Breast epithelium (tissue), 4 donors: ENCODE data around the gene VPS33B. TPM values are rescaled to one million over a fixed set of nuclear protein-coding genes. Genes with fewer than 3 reads are reported as not detected.

ENCODE experiments used
- DNase-seq, 2 donors: peaks; one replicate each; pipeline ENCODE4 v3.0.0-alpha.2; 2019; ENCODE audit warnings: low spot score in 2 of 2
- H3K27ac ChIP-seq, 2 donors: fragments of 200-600 bp; sonication (generic) in 1 of 2; one replicate each; pipeline ENCODE4 v1.5.1; 2016 to 2019; ENCODE audit warnings: mild to moderate bottlenecking in 1 of 2
- H3K27me3 ChIP-seq, 2 donors: fragments of 200-600 bp; sonication (generic) in 1 of 2; one replicate each; pipeline versions ENCODE4 v1.5.1 to v1.6.0; 2017 to 2019; ENCODE audit warnings: control low read depth in 1 of 2, mild to moderate bottlenecking in 1 of 2
- H3K36me3 ChIP-seq: fragments of 200-600 bp; one replicate; pipeline ENCODE4 v1.5.1; 2019
- H3K4me1 ChIP-seq, 2 donors: fragments of 200-600 bp; sonication (generic); one replicate each; pipeline ENCODE4 v1.5.1; 2016 to 2019; ENCODE audit warnings: control low read depth in 1 of 2
- H3K4me3 ChIP-seq, 3 donors: fragments of 200-600 bp; sonication (generic); 1 replicate in 2 of 3; 2 replicates in 1 of 3; pipeline ENCODE4 v1.5.1; 2016 to 2019; ENCODE audit warnings: mild to moderate bottlenecking in 3 of 3, moderate library complexity in 2 of 3
- H3K9me3 ChIP-seq, 2 donors: fragments of 200-600 bp; sonication (generic) in 1 of 2; one replicate each; pipeline ENCODE4 v1.5.1; 2016 to 2019; ENCODE audit warnings: control low read depth in 1 of 2
- POLR2A ChIP-seq: fragments of 450-650 bp; IDR thresholded peaks from one replicate; pipeline ENCODE4 v1.6.1; 2016; ENCODE audit warnings: antibody characterized with exemption, mild to moderate bottlenecking, moderate library complexity
- POLR2AphosphoS5 ChIP-seq, 3 donors: sonication (generic); formaldehyde crosslinking; IDR thresholded peaks; one replicate each; pipeline ENCODE4 v1.6.1; 2017; ENCODE audit warnings: antibody characterized with exemption in 3 of 3
- intact Hi-C: fragments of 100-400 bp; cut with DNase I; formaldehyde crosslinking; loops from one replicate; pipeline ENCODE4 v1.15.1; 2023; ENCODE audit warnings: low total_unique reads
- total RNA-seq, 3 donors: library from RNA; depleted of rRNA; stranded (reverse); fragments of >200 nt; gene quantifications; one replicate each; pipeline ENCODE4 v1.1.0, GENCODE V29; 2016
- TF ChIP-seq, protein P1 (sequence below), 3 donors: fragments of 450-650 bp; IDR thresholded peaks; one replicate each; pipeline ENCODE4 v1.5.1; 2016 to 2017; ENCODE audit warnings: antibody characterized with exemption in 3 of 3, mild to moderate bottlenecking in 3 of 3, moderate library complexity in 3 of 3

VPS33B gene
- total RNA-seq, 3 donors from 2014 or later: 8.8 to 10.7 (median 9.0) TPM

- intact Hi-C loops: no loop called here
- Histone ChIP-seq H3K9me3 (no peaks in the 10 kb centered on the region), H3K36me3 (peaks cover 6% of the 10 kb centered on the region), H3K4me3 (peak within 1 kb of the TSS; percentile 70 to 96 (median 87)), H3K4me1 (no peaks in the 10 kb centered on the region), H3K27ac (peak within 1 kb of the TSS; percentile 89 to 91), H3K27me3 (no peaks in the 10 kb centered on the region)
- peak; percentile 98 for DNase-seq
- TF ChIP-seq POLR2AphosphoS5 (IDR thresholded peaks at IDR 0.05): peak; percentile 82 to 91 (median 85)
- peak; percentile 52 for TF ChIP-seq POLR2A
- TF ChIP-seq, protein P1, sequence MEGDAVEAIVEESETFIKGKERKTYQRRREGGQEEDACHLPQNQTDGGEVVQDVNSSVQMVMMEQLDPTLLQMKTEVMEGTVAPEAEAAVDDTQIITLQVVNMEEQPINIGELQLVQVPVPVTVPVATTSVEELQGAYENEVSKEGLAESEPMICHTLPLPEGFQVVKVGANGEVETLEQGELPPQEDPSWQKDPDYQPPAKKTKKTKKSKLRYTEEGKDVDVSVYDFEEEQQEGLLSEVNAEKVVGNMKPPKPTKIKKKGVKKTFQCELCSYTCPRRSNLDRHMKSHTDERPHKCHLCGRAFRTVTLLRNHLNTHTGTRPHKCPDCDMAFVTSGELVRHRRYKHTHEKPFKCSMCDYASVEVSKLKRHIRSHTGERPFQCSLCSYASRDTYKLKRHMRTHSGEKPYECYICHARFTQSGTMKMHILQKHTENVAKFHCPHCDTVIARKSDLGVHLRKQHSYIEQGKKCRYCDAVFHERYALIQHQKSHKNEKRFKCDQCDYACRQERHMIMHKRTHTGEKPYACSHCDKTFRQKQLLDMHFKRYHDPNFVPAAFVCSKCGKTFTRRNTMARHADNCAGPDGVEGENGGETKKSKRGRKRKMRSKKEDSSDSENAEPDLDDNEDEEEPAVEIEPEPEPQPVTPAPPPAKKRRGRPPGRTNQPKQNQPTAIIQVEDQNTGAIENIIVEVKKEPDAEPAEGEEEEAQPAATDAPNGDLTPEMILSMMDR (IDR thresholded peaks at IDR 0.05): no peak
Measured at GRCh38 chr15:90994417-90995311, 27.7 kb downstream of the VPS33B start, which contains the start of gene PRC1. Gene PRC1, minus strand, starts transcription at chr15:90994535. Its CDS starts 118 bp downstream, at chr15:90994417.

DNA sequence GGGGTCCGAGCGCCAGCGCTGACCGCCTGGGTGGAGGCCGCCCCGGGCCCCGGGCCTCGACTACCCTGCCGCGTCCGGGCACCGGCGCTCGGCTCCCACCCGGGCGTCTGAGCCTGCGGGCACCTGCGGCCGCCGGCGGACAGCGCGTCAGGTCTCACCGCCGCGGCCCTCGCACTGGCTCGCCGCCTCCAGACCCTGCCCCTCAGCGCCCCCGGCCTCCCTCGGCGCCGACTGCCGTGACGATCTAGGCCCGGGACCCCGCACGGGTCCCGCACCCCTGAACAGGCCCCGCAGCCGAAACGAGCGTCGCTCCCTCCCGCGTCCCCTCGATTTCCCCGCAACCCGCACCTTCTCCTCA, 28.4 kb downstream of the VPS33B start:
- no peak for DNase-seq
- Histone ChIP-seq H3K36me3 (peaks cover 6% of the 10 kb centered on the region), H3K27ac (peak overlapping the region; percentile 89 to 91), H3K9me3 (no peaks in the 10 kb centered on the region), H3K4me3 (peak overlapping the region; percentile 70 to 96 (median 87)), H3K4me1 (no peaks in the 10 kb centered on the region), H3K27me3 (no peaks in the 10 kb centered on the region)
- intact Hi-C loops: no loop called here
- TF ChIP-seq, protein P1 (IDR thresholded peaks at IDR 0.05): no peak
- TF ChIP-seq POLR2AphosphoS5 (IDR thresholded peaks at IDR 0.05): no peak
- no peak for TF ChIP-seq POLR2A

GRCh38 chr15:90991587-90992285, 30.7 kb downstream of the VPS33B start:
- H3K27ac ChIP-seq: no peak overlapping the region
- intact Hi-C loops: no loop called here
- H3K9me3 ChIP-seq: no peaks in the 10 kb centered on the region
- no peaks in the 10 kb centered on the region for H3K4me1 ChIP-seq
- H3K4me3 ChIP-seq: no peak overlapping the region
- no peak for DNase-seq
- no peaks in the 10 kb centered on the region for H3K27me3 ChIP-seq
- no peaks in the 10 kb centered on the region for H3K36me3 ChIP-seq
- TF ChIP-seq POLR2AphosphoS5 (IDR thresholded peaks at IDR 0.05) (no peak), POLR2A (no peak)
- TF ChIP-seq, protein P1 (IDR thresholded peaks at IDR 0.05): no peak

- DNase-seq: no peak
- Histone ChIP-seq H3K9me3 (no peaks in the 10 kb centered on the region), H3K27me3 (no peaks in the 10 kb centered on the region), H3K4me1 (no peaks in the 10 kb centered on the region), H3K27ac (no peak overlapping the region), H3K4me3 (no peak overlapping the region), H3K36me3 (no peaks in the 10 kb centered on the region)
- TF ChIP-seq POLR2AphosphoS5 (IDR thresholded peaks at IDR 0.05): no peak
- no peak for TF ChIP-seq POLR2A
- TF ChIP-seq, protein P1 (IDR thresholded peaks at IDR 0.05): no peak
- intact Hi-C loops: no loop called here
Measured at GRCh38 chr15:90990446-90990845, 31.9 kb downstream of the VPS33B start.
